Endothelial cell of umbilical vein (primary cell): Measurements from ENCODE around the gene TDRD9. TPM values are rescaled to one million over a fixed set of nuclear protein-coding genes. Genes with fewer than 3 reads are reported as not detected.

Experiments used
- BruUV-seq: library from RNA; stranded (reverse); fragments of 400-500 nt; replicated peaks from 2 replicates; lab custom pipeline; 2021; lab: Mats Ljungman, UMichigan
- CTCF ChIA-PET: fragments of 300-600, 350-600 bp; sonication (Branson Sonifier 250); formaldehyde crosslinking; loops from one replicate; lab custom pipeline; 2021; ENCODE audit warnings: antibody characterized with exemption, inconsistent platforms; lab: Charles Lee
- POLR2A ChIA-PET: fragments of 300-600, 350-600 bp; sonication (Branson Sonifier 250); formaldehyde crosslinking; loops from one replicate; lab custom pipeline; 2021; ENCODE audit warnings: antibody characterized with exemption, inconsistent platforms; lab: Charles Lee
- DNase-seq: peaks from one replicate; pipeline ENCODE4 v3.0.0-alpha.2; 2011; ENCODE audit warnings: low read depth, low spot score
- FAIRE-seq: peaks from 2 replicates; lab custom pipeline; 2011; peaks lifted over from hg19 to GRCh38; lab: Jason Lieb, UNC
- H2AFZ ChIP-seq: 2 replicates; pipeline ENCODE4 v1.6.0; 2012; ENCODE audit warnings: low read depth, low read length, control low read depth, inconsistent platforms
- H3K27ac ChIP-seq: 2 replicates; pipeline ENCODE4 v1.5.1; 2011; ENCODE audit warnings: low read depth, mild to moderate bottlenecking, control low read depth, low read length, moderate library complexity; ENCODE audit not compliant: insufficient read depth
- H3K27me3 ChIP-seq, 2 experiments: 2 replicates each; pipeline versions ENCODE4 v1.6.0 to v1.6.1; 2011; ENCODE audit warnings: low read length in 2 of 2, mixed read lengths in 1 of 2; ENCODE audit not compliant: control insufficient read depth in 2 of 2, insufficient read depth in 2 of 2
- H3K36me3 ChIP-seq, 2 experiments: 2 replicates in 1 of 2; 3 replicates in 1 of 2; pipeline ENCODE4 v1.5.1; 2011; ENCODE audit warnings: low read length in 2 of 2, mild to moderate bottlenecking in 1 of 2, moderate library complexity in 1 of 2; ENCODE audit not compliant: control insufficient read depth in 2 of 2, insufficient read depth in 2 of 2; ENCODE audit errors: extremely low read depth in 1 of 2
- H3K4me1 ChIP-seq: 3 replicates; pipeline ENCODE4 v1.5.1; 2011; ENCODE audit warnings: mild to moderate bottlenecking, low read length; ENCODE audit not compliant: control insufficient read depth, insufficient read depth; ENCODE audit errors: extremely low read depth
- H3K4me2 ChIP-seq: 2 replicates; pipeline ENCODE4 v1.6.1; 2011; ENCODE audit warnings: low read length, control low read depth, mixed read lengths; ENCODE audit not compliant: insufficient read depth
- H3K4me3 ChIP-seq, 3 experiments: fragments of 200-600 bp in 1 of 3; sonication (generic), shearing (Covaris generic) in 1 of 3; replicated peaks in 1 of 3; 2 replicates each; pipeline ENCODE4 v1.5.1; 2011 to 2016; ENCODE audit warnings: control low read depth in 3 of 3, low read length in 3 of 3, mild to moderate bottlenecking in 2 of 3, inconsistent platforms in 1 of 3, low read depth in 1 of 3, moderate library complexity in 1 of 3; ENCODE audit not compliant: insufficient read depth in 1 of 3
- H3K79me2 ChIP-seq: 2 replicates; pipeline ENCODE4 v1.6.0; 2012; ENCODE audit warnings: low read length, inconsistent platforms; ENCODE audit not compliant: control insufficient read depth, insufficient read depth
- H3K9ac ChIP-seq: replicated peaks from 2 replicates; pipeline ENCODE3; 2011; ENCODE audit warnings: low read length, control low read depth; ENCODE audit not compliant: insufficient read depth; ENCODE audit errors: extremely low read depth
- H3K9me1 ChIP-seq: replicated peaks from 3 replicates; pipeline ENCODE4 v1.6.0; 2011; ENCODE audit warnings: mild to moderate bottlenecking, low read length; ENCODE audit not compliant: control insufficient read depth, insufficient read depth; ENCODE audit errors: extremely low read depth
- H3K9me3 ChIP-seq: replicated peaks from 2 replicates; pipeline ENCODE4 v1.5.1; 2012; ENCODE audit warnings: low read length, inconsistent platforms; ENCODE audit not compliant: control insufficient read depth, insufficient read depth
- H4K20me1 ChIP-seq: replicated peaks from 2 replicates; pipeline ENCODE3; 2011; ENCODE audit warnings: mild to moderate bottlenecking, low read length; ENCODE audit not compliant: control insufficient read depth, insufficient read depth; ENCODE audit errors: extremely low read depth
- CTCF ChIP-seq, 2 donors: IDR thresholded peaks; 1 replicate in 1 of 2; 2 replicates in 1 of 2; pipeline ENCODE4 v1.5.1; 2011; ENCODE audit warnings: low read length in 2 of 2, mild to moderate bottlenecking in 2 of 2, moderate library complexity in 2 of 2, control low read depth in 1 of 2, inconsistent platforms in 1 of 2, low read depth in 1 of 2; ENCODE audit not compliant: insufficient read depth in 1 of 2; ENCODE audit errors: extremely low read depth in 1 of 2
- EZH2 ChIP-seq: IDR thresholded peaks from 2 replicates; pipeline ENCODE4 v1.6.1; 2012; ENCODE audit warnings: borderline replicate concordance, low read depth, mild to moderate bottlenecking, moderate library complexity, low read length, inconsistent platforms; ENCODE audit not compliant: severe bottlenecking
- FOS ChIP-seq: IDR thresholded peaks from 2 replicates; pipeline ENCODE4 v1.6.1; 2011; ENCODE audit warnings: mild to moderate bottlenecking, low read length, moderate library complexity, borderline replicate concordance; ENCODE audit not compliant: insufficient read depth
- GATA2 ChIP-seq: IDR thresholded peaks from 2 replicates; pipeline ENCODE4 v1.7.0; 2011; ENCODE audit warnings: low read depth, mild to moderate bottlenecking, moderate library complexity, mixed read lengths, low read length; ENCODE audit not compliant: insufficient read length, insufficient read depth
- JUN ChIP-seq: IDR thresholded peaks from 2 replicates; pipeline ENCODE4 v1.6.1; 2011; ENCODE audit warnings: borderline replicate concordance, low read depth; ENCODE audit not compliant: insufficient read length, insufficient read depth
- MAX ChIP-seq: IDR thresholded peaks from 2 replicates; pipeline ENCODE4 v1.6.1; 2011; ENCODE audit not compliant: insufficient read depth, insufficient read length
- MYC ChIP-seq: IDR thresholded peaks from one replicate; pipeline ENCODE4 v1.6.1; 2011; ENCODE audit warnings: mild to moderate bottlenecking, low read depth, low read length
- POLR2A ChIP-seq: IDR thresholded peaks from 2 replicates; pipeline ENCODE4 v1.6.1; 2012; ENCODE audit warnings: low read depth, mild to moderate bottlenecking, control low read depth, low read length
- POLR2AphosphoS5 ChIP-seq: IDR thresholded peaks from 2 replicates; pipeline ENCODE4 v1.6.1; 2012; ENCODE audit warnings: low read depth, mild to moderate bottlenecking, control low read depth, low read length, moderate library complexity; ENCODE audit not compliant: insufficient read depth
- dilution Hi-C: fragments of 300-500 bp; cut with MboI; formaldehyde crosslinking; loops from one replicate; pipeline ENCODE4 v1.15.0; 2019; ENCODE audit warnings: low sequenced_read_pairs; ENCODE audit not compliant: extremely low pct_ligation_motif_present
- intact Hi-C: fragments of 100-400 bp; cut with micrococcal nuclease; formaldehyde crosslinking; loops from one replicate; pipeline ENCODE4 v1.10.0; 2022
- polyA plus RNA-seq, 4 experiments: library from polyadenylated mRNA; depleted of rRNA in 3 of 4; stranded (reverse) in 3 of 4; unstranded in 1 of 4; fragments of >200 nt; gene quantifications; 2 replicates each; pipeline versions ENCODE4 v1.2.1 to v1.2.3, GENCODE V29; 2011 to 2012; ENCODE audit warnings: missing spikeins in 1 of 4
- total RNA-seq: library from RNA; stranded (reverse); gene quantifications from 2 replicates; pipeline ENCODE4 v1.2.3, GENCODE V29; 2021

The TDRD9 gene
- total and polyA plus RNA-seq, 2 donors (not counting 3 experiments of a cell fraction or from before 2014, with no cell fraction given) = 0.52 to 1.4 TPM

GRCh38 chr14:103973354-103973753 lies 45.1 kb downstream of the TDRD9 start:
- no peak for DNase-seq
- ChIA-PET POLR2A (no interaction called here), CTCF (interaction anchor here (0.8 to 1.8 kb wide), 2 partner anchors 72 to 165 kb away, joined by 3 to 8 read pairs; no protein-coding TSS in a partner anchor)
- Histone ChIP-seq H2AFZ (no peak overlapping the region), H3K36me3 (no peaks in the 10 kb centered on the region), H3K9me3 (no peaks in the 10 kb centered on the region), H3K9ac (no peak overlapping the region), H3K27me3 (no peaks in the 10 kb centered on the region), H4K20me1 (no peaks in the 10 kb centered on the region), H3K9me1 (no peaks in the 10 kb centered on the region), H3K79me2 (no peaks in the 10 kb centered on the region), H3K4me2 (no peak overlapping the region), H3K27ac (no peak overlapping the region), H3K4me1 (no peaks in the 10 kb centered on the region), H3K4me3 (no peak overlapping the region)
- no peak for FAIRE-seq
- dilution Hi-C loops (no loop called here), intact Hi-C loops (no loop called here)
- BruUV-seq = no TSS peak
- TF ChIP-seq POLR2AphosphoS5 = no peak
- no peak for TF ChIP-seq MAX
- no peak for TF ChIP-seq FOS
- no peak for TF ChIP-seq POLR2A
- no peak for TF ChIP-seq CTCF (IDR thresholded peaks at IDR 0.05; ENCODE audit: extremely low read depth in 1 of 2, insufficient read depth in 1 of 2, low read depth in 1 of 2, low read length in 2 of 2)
- no peak for TF ChIP-seq GATA2
- TF ChIP-seq EZH2 = no peak
- no peak for TF ChIP-seq MYC
- no peak for TF ChIP-seq JUN
